SU-DHL-6 (cell line): Measurements from ENCODE around the gene ZNF514.

ENCODE experiments used
- H2AFZ ChIP-seq: fragments of 200-600 bp; sonication (generic); 2 replicates; pipeline ENCODE4 v1.6.1; 2014; ENCODE audit warnings: low read depth, mild to moderate bottlenecking, moderate library complexity, mixed read lengths, antibody characterized with exemption, low read length; ENCODE audit not compliant: severe bottlenecking
- H3F3A ChIP-seq: fragments of 200-600 bp; shearing (Covaris generic); 2 replicates; pipeline ENCODE4 v1.6.0; 2016; ENCODE audit warnings: antibody characterized with exemption, mild to moderate bottlenecking; ENCODE audit not compliant: insufficient read depth
- H3K27ac ChIP-seq: fragments of 200-600 bp; sonication (generic); 2 replicates; pipeline ENCODE4 v1.5.1; 2016; ENCODE audit warnings: low read depth, mild to moderate bottlenecking, low read length, moderate library complexity, mixed read lengths
- H3K27me3 ChIP-seq: fragments of 200-600 bp; sonication (generic), shearing (Covaris generic); 2 replicates; pipeline ENCODE4 v1.6.0; 2014; ENCODE audit warnings: mild to moderate bottlenecking, low read length
- H3K36me3 ChIP-seq: fragments of 200-600 bp; sonication (generic); 2 replicates; pipeline ENCODE4 v1.6.1; 2014; ENCODE audit warnings: mild to moderate bottlenecking, low read length, mixed read lengths
- H3K4me2 ChIP-seq: fragments of 300-600, 200-600 bp; shearing (Covaris generic), sonication (generic); 2 replicates; pipeline ENCODE4 v1.6.0; 2014; ENCODE audit warnings: low read length, low read depth, mild to moderate bottlenecking; ENCODE audit not compliant: poor library complexity, severe bottlenecking
- H3K4me3 ChIP-seq: fragments of 200-600 bp; sonication (generic); 2 replicates; pipeline ENCODE4 v1.5.1; 2014; ENCODE audit warnings: antibody characterized with exemption, low read length, mild to moderate bottlenecking, mixed read lengths; ENCODE audit not compliant: insufficient read depth, poor library complexity, severe bottlenecking
- H3K79me2 ChIP-seq: fragments of 200-600 bp; sonication (generic); 2 replicates; pipeline ENCODE4 v1.6.1; 2014; ENCODE audit warnings: mild to moderate bottlenecking, low read length, moderate library complexity; ENCODE audit not compliant: insufficient read depth
- H3K9ac ChIP-seq: fragments of 200-600 bp; sonication (generic); 2 replicates; pipeline ENCODE4 v1.7.0; 2014; ENCODE audit warnings: mild to moderate bottlenecking, low read length
- H3K9me2 ChIP-seq: fragments of 200-600 bp; sonication (generic); replicated peaks from 2 replicates; pipeline ENCODE4 v1.6.1; 2014; ENCODE audit warnings: low read length; ENCODE audit not compliant: insufficient read depth
- H3K9me3 ChIP-seq: fragments of 200-600 bp; sonication (generic); 2 replicates; pipeline ENCODE4 v1.6.1; 2014; ENCODE audit warnings: low read length, mixed read lengths; ENCODE audit not compliant: insufficient read depth
- H4K20me1 ChIP-seq: fragments of 200-600 bp; sonication (generic); 2 replicates; pipeline ENCODE4 v1.6.1; 2014; ENCODE audit warnings: low read depth, mild to moderate bottlenecking, antibody characterized with exemption, low read length, moderate library complexity, mixed read lengths
- EZH2phosphoT487 ChIP-seq: fragments of 200-600 bp; sonication (generic), shearing (Covaris generic); conservative IDR thresholded peaks from 2 replicates; pipeline ENCODE4 v1.6.1; 2018; ENCODE audit warnings: mild to moderate bottlenecking, antibody characterized with exemption, low read length, moderate library complexity, mixed read lengths
- TF ChIP-seq, protein P1 (sequence below): fragments of 200-600 bp; sonication (generic); IDR thresholded peaks from one replicate; pipeline ENCODE4 v1.5.1; 2017; ENCODE audit warnings: antibody characterized with exemption, mild to moderate bottlenecking, low read length, moderate library complexity; ENCODE audit not compliant: insufficient read depth, poor library complexity, severe bottlenecking

Gene ZNF514

DNA sequence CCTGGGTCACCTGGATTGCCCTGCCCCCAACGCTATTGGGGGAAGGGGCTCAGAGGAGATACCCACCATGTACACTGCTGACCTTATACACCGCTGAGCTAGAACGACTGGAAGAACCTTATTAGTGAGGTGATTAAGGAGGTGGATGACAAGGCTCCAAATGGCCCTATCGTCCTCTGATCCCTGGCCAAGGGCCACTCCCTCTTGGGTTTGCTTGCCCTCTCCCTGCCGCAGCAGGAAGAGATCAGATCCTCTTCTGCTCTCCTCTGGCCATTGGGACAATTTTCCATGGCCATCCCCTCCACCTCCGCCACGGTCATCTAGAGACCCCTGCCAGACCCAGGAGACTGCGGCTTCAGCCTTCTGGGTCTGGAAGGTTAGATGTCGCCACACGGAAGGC is 1.2 kb downstream of the ZNF514 start:
- no peaks in the 10 kb centered on the region for H4K20me1 ChIP-seq
- H3K9me3 ChIP-seq = no peaks in the 10 kb centered on the region
- H3K9ac ChIP-seq = no peak overlapping the region
- no peak overlapping the region for H2AFZ ChIP-seq
- H3F3A ChIP-seq = peaks cover 4% of the 10 kb centered on the region; the same call in 1 of the 2 replicates
- TF ChIP-seq, protein P1, sequence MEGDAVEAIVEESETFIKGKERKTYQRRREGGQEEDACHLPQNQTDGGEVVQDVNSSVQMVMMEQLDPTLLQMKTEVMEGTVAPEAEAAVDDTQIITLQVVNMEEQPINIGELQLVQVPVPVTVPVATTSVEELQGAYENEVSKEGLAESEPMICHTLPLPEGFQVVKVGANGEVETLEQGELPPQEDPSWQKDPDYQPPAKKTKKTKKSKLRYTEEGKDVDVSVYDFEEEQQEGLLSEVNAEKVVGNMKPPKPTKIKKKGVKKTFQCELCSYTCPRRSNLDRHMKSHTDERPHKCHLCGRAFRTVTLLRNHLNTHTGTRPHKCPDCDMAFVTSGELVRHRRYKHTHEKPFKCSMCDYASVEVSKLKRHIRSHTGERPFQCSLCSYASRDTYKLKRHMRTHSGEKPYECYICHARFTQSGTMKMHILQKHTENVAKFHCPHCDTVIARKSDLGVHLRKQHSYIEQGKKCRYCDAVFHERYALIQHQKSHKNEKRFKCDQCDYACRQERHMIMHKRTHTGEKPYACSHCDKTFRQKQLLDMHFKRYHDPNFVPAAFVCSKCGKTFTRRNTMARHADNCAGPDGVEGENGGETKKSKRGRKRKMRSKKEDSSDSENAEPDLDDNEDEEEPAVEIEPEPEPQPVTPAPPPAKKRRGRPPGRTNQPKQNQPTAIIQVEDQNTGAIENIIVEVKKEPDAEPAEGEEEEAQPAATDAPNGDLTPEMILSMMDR = no peak
- TF ChIP-seq EZH2phosphoT487 = no peak
- H3K9me2 ChIP-seq = no peaks in the 10 kb centered on the region
- no peaks in the 10 kb centered on the region for H3K79me2 ChIP-seq
- H3K4me2 ChIP-seq = no peak overlapping the region
- H3K27me3 ChIP-seq = no peaks in the 10 kb centered on the region
- no peak overlapping the region for H3K27ac ChIP-seq
- H3K4me3 ChIP-seq = no peak overlapping the region
- H3K36me3 ChIP-seq = no peaks in the 10 kb centered on the region

GRCh38 chr2:95149397-95149984 is 10.2 kb downstream of the ZNF514 start:
- Histone ChIP-seq H3K27me3 (no peaks in the 10 kb centered on the region), H3K27ac (no peak overlapping the region), H3K9ac (no peak overlapping the region), H3K9me3 (peaks cover 51% of the 10 kb centered on the region), H4K20me1 (no peaks in the 10 kb centered on the region), H3K79me2 (no peaks in the 10 kb centered on the region), H3K4me3 (no peak overlapping the region), H3K36me3 (peaks cover 19% of the 10 kb centered on the region), H3K4me2 (no peak overlapping the region), H3F3A (no peaks in the 10 kb centered on the region), H3K9me2 (no peaks in the 10 kb centered on the region), H2AFZ (no peak overlapping the region)
- TF ChIP-seq, protein P1 = no peak
- TF ChIP-seq EZH2phosphoT487 = no peak

- no peaks in the 10 kb centered on the region for H3K9me2 ChIP-seq
- no peaks in the 10 kb centered on the region for H3K27me3 ChIP-seq
- H3K27ac ChIP-seq = no peak overlapping the region
- no peak for TF ChIP-seq EZH2phosphoT487
- TF ChIP-seq, protein P1 = no peak
- no peaks in the 10 kb centered on the region for H3K79me2 ChIP-seq
- no peak overlapping the region for H2AFZ ChIP-seq
- peaks cover 46% of the 10 kb centered on the region; the same call in 1 of the 2 replicates for H3K9me3 ChIP-seq
- no peaks in the 10 kb centered on the region for H3F3A ChIP-seq
- no peak overlapping the region for H3K4me2 ChIP-seq
- no peaks in the 10 kb centered on the region for H4K20me1 ChIP-seq
- H3K4me3 ChIP-seq = no peak overlapping the region
- no peaks in the 10 kb centered on the region for H3K36me3 ChIP-seq
- H3K9ac ChIP-seq = no peak overlapping the region
These were observed 15.8 kb downstream of the ZNF514 start for GRCh38 chr2:95143838-95144237.
